KMS-11 (cell line): ENCODE data around the gene DELE1.

Source experiments
- H2AFZ ChIP-seq: fragments of 200-600 bp; sonication (generic); 2 replicates; pipeline ENCODE4 v1.6.1; 2016; ENCODE audit warnings: antibody characterized with exemption, mixed run types, low read depth
- H3K27ac ChIP-seq: fragments of 200-600 bp; sonication (generic); 2 replicates; pipeline ENCODE4 v1.6.1; 2016; ENCODE audit warnings: mild to moderate bottlenecking, mixed run types
- H3K27me3 ChIP-seq: fragments of 200-600 bp; sonication (generic); 2 replicates; pipeline ENCODE4 v1.6.1; 2017; ENCODE audit warnings: mild to moderate bottlenecking, low read depth, mixed run types, moderate library complexity; ENCODE audit not compliant: insufficient read depth
- H3K36me3 ChIP-seq: fragments of 200-600 bp; sonication (generic); 2 replicates; pipeline ENCODE4 v1.6.1; 2017; ENCODE audit warnings: mild to moderate bottlenecking, mixed run types; ENCODE audit not compliant: insufficient read depth
- H3K4me1 ChIP-seq: fragments of 200-600 bp; sonication (generic); 2 replicates; pipeline ENCODE4 v1.6.1; 2016; ENCODE audit warnings: mild to moderate bottlenecking, low read depth, mixed run types; ENCODE audit not compliant: poor library complexity, severe bottlenecking
- H3K4me2 ChIP-seq: fragments of 200-600 bp; sonication (generic); 2 replicates; pipeline ENCODE4 v1.7.0; 2016; ENCODE audit warnings: mild to moderate bottlenecking, mixed run types
- H3K4me3 ChIP-seq: fragments of 200-600 bp; sonication (generic); IDR thresholded peaks from 2 replicates; pipeline ENCODE4 v1.6.1; 2017; ENCODE audit warnings: low read depth, low read length, mixed read lengths; ENCODE audit not compliant: insufficient read depth
- H3K79me2 ChIP-seq: fragments of 200-600 bp; sonication (generic); 2 replicates; pipeline ENCODE4 v1.6.1; 2016; ENCODE audit warnings: low read depth, mixed run types; ENCODE audit not compliant: insufficient read depth
- H3K9ac ChIP-seq: fragments of 200-600 bp; sonication (generic); 2 replicates; pipeline ENCODE4 v1.6.1; 2016; ENCODE audit warnings: mild to moderate bottlenecking, mixed run types
- H4K20me1 ChIP-seq: fragments of 200-600 bp; sonication (generic); 2 replicates; pipeline ENCODE4 v1.6.1; 2016; ENCODE audit warnings: mild to moderate bottlenecking, mixed run types; ENCODE audit not compliant: insufficient read depth
- CTCF ChIP-seq: fragments of 200-600 bp; sonication (generic); conservative IDR thresholded peaks from 2 replicates; pipeline ENCODE4 v1.6.1; 2017; ENCODE audit warnings: low read depth, mild to moderate bottlenecking, antibody characterized with exemption, low read length, moderate library complexity, mixed read lengths

Gene DELE1

GRCh38 chr5:141913560-141914198 lies 10.0 kb upstream of the DELE1 start:
- H4K20me1 ChIP-seq = no peaks in the 10 kb centered on the region
- no peak overlapping the region for H3K9ac ChIP-seq
- H3K4me2 ChIP-seq = no peak overlapping the region
- H3K4me1 ChIP-seq = peaks cover under 1% of the 10 kb centered on the region
- no peak overlapping the region for H3K4me3 ChIP-seq
- H3K36me3 ChIP-seq = no peaks in the 10 kb centered on the region
- H3K27me3 ChIP-seq = no peaks in the 10 kb centered on the region
- TF ChIP-seq CTCF = no peak
- no peaks in the 10 kb centered on the region for H3K79me2 ChIP-seq
- H3K27ac ChIP-seq = no peak overlapping the region
- no peak overlapping the region for H2AFZ ChIP-seq

GRCh38 chr5:141914199-141914743 lies 9.4 kb upstream of the DELE1 start:
- no peaks in the 10 kb centered on the region for H3K36me3 ChIP-seq
- H3K27ac ChIP-seq = no peak overlapping the region
- no peaks in the 10 kb centered on the region for H3K79me2 ChIP-seq
- no peak for TF ChIP-seq CTCF
- no peak overlapping the region for H3K9ac ChIP-seq
- no peaks in the 10 kb centered on the region for H4K20me1 ChIP-seq
- H3K4me2 ChIP-seq = no peak overlapping the region
- peaks cover 6% of the 10 kb centered on the region for H3K4me1 ChIP-seq
- H2AFZ ChIP-seq = no peak overlapping the region
- no peak overlapping the region for H3K4me3 ChIP-seq
- no peaks in the 10 kb centered on the region for H3K27me3 ChIP-seq

GRCh38 chr5:141914797-141915196 lies 8.9 kb upstream of the DELE1 start:
- no peak for TF ChIP-seq CTCF
- Histone ChIP-seq H3K4me3 (no peak overlapping the region), H3K36me3 (no peaks in the 10 kb centered on the region), H3K79me2 (no peaks in the 10 kb centered on the region), H3K4me1 (peaks cover 6% of the 10 kb centered on the region), H3K9ac (no peak overlapping the region), H3K27ac (no peak overlapping the region), H2AFZ (no peak overlapping the region), H3K4me2 (no peak overlapping the region), H3K27me3 (no peaks in the 10 kb centered on the region), H4K20me1 (no peaks in the 10 kb centered on the region)

- Histone ChIP-seq H3K27ac (no peak overlapping the region), H3K4me2 (no peak overlapping the region), H3K36me3 (no peaks in the 10 kb centered on the region), H3K27me3 (no peaks in the 10 kb centered on the region), H3K9ac (no peak overlapping the region), H3K4me3 (no peak overlapping the region), H4K20me1 (no peaks in the 10 kb centered on the region), H3K4me1 (peaks cover 6% of the 10 kb centered on the region), H3K79me2 (no peaks in the 10 kb centered on the region), H2AFZ (no peak overlapping the region)
- TF ChIP-seq CTCF = no peak
These were observed 7.8 kb upstream of the DELE1 start for GRCh38 chr5:141915881-141916336.
